Lower leg skin (tissue), 4 donors: Measurements from ENCODE around the gene EML5. TPM values are rescaled to one million over a fixed set of nuclear protein-coding genes. Genes with fewer than 3 reads are reported as not detected.

Experiments
- DNase-seq, 2 donors: peaks; one replicate each; pipeline ENCODE4 v3.0.0-alpha.2; 2019; ENCODE audit warnings: low spot score in 2 of 2
- H3K4me3 ChIP-seq: fragments of 200-600 bp; sonication (generic); 2 replicates; pipeline ENCODE4 v1.5.1; 2017; ENCODE audit warnings: mild to moderate bottlenecking, low read depth; ENCODE audit not compliant: poor library complexity, severe bottlenecking
- POLR2A ChIP-seq, 2 donors: fragments of 450-650 bp; IDR thresholded peaks; one replicate each; pipeline ENCODE4 v1.6.1; 2016 to 2017; ENCODE audit warnings: antibody characterized with exemption in 2 of 2, mild to moderate bottlenecking in 1 of 2, moderate library complexity in 1 of 2
- WGBS, 2 donors: methylation state at CpG; one replicate each; pipeline ENCODE4 v1.1.5; 2018; 5-methylcytosine and 5-hydroxymethylcytosine counted together
- intact Hi-C: fragments of 100-400 bp; cut with DNase I; formaldehyde crosslinking; loops from one replicate; pipeline ENCODE4 v1.15.0; 2023; ENCODE audit warnings: low total_unique reads
- total RNA-seq, 4 donors: library from RNA; depleted of rRNA; stranded (reverse); fragments of >200 nt; gene quantifications; one replicate each; pipeline ENCODE4 v1.1.0, GENCODE V29; 2016
- TF ChIP-seq, protein P1 (sequence below), 3 donors: fragments of 450-650 bp; IDR thresholded peaks; one replicate each; pipeline ENCODE4 v1.5.1; 2016; ENCODE audit warnings: antibody characterized with exemption in 3 of 3, mild to moderate bottlenecking in 3 of 3, moderate library complexity in 2 of 3

EML5 gene
- total RNA-seq, 4 donors from 2014 or later, result 0.17 to 0.62 (median 0.56) TPM

DNA sequence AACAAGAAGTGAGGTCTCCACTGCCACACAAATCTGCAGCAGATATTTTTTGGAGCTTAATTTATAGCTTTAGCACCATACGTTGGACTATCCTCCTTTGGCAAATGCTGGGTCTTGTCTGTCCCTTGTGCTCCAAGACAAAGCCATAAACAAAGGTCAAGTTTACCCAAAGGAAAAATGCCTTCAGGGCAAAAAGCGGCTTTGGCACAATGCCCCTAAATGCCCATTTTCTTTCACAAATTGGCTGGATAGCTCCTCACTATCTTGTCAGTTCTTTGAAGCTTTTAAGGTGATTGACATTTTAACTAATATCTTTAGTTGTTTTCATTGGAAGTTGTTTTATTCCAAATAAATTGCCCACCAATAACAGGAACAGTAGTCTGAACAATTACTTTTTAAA lies 59.6 kb downstream of the EML5 start:
- 67 to 68% methylated on average over 2 of the region's 2 CpGs for WGBS, 2 donors
- intact Hi-C loops, result no loop called here
- no peak overlapping the region for H3K4me3 ChIP-seq
- DNase-seq, result no peak
- TF ChIP-seq POLR2A (IDR thresholded peaks at IDR 0.05), result no peak
- TF ChIP-seq, protein P1, sequence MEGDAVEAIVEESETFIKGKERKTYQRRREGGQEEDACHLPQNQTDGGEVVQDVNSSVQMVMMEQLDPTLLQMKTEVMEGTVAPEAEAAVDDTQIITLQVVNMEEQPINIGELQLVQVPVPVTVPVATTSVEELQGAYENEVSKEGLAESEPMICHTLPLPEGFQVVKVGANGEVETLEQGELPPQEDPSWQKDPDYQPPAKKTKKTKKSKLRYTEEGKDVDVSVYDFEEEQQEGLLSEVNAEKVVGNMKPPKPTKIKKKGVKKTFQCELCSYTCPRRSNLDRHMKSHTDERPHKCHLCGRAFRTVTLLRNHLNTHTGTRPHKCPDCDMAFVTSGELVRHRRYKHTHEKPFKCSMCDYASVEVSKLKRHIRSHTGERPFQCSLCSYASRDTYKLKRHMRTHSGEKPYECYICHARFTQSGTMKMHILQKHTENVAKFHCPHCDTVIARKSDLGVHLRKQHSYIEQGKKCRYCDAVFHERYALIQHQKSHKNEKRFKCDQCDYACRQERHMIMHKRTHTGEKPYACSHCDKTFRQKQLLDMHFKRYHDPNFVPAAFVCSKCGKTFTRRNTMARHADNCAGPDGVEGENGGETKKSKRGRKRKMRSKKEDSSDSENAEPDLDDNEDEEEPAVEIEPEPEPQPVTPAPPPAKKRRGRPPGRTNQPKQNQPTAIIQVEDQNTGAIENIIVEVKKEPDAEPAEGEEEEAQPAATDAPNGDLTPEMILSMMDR (IDR thresholded peaks at IDR 0.05), result no peak

DNA sequence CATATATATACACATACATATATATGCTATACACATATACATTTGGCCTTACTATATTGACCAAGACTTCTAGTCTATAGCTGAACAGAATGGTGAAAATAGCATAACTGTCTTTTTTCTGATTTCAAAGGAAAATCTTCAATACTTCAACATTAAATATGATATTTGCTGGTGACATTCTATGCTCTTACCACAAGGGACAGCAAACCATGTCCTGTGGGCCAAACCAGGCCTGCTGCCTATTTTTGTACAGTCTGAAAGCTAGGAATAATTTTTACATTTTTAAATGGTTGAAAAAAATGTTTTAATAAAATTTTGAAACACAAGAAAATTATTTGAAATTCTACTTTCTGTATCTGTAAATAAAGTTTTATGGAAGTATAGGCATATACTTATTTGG lies 63.6 kb downstream of the EML5 start:
- no peak for DNase-seq
- no peak for TF ChIP-seq POLR2A (IDR thresholded peaks at IDR 0.05)
- TF ChIP-seq, protein P1 (IDR thresholded peaks at IDR 0.05), result no peak
- H3K4me3 ChIP-seq, result no peak overlapping the region
- intact Hi-C loops, result no loop called here

DNA sequence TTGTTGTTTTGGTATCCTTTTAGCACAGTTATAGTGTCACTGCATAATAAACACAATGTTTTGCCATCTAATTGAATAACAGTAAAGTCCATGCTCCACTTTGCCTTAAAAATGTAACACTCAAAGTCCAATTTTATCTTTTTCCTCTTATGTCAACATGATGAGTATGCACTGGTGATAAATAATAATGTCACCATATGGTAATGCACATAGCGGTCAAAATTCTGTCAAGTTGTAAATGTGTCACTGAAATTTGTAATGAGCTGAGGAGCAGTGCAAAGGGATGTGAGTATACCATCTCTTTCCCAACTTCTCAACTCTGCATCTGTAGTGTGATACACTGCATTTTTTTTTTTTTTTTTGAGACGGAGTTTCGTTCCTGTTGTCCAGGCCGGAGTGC lies 65.7 kb downstream of the EML5 start:
- intact Hi-C loops, result no loop called here
- no peak for DNase-seq
- WGBS, 2 donors, result 83 to 88% methylated on average over 4 of the region's 4 CpGs
- H3K4me3 ChIP-seq, result no peak overlapping the region
- no peak for TF ChIP-seq POLR2A (IDR thresholded peaks at IDR 0.05)
- TF ChIP-seq, protein P1 (IDR thresholded peaks at IDR 0.05), result no peak

DNA sequence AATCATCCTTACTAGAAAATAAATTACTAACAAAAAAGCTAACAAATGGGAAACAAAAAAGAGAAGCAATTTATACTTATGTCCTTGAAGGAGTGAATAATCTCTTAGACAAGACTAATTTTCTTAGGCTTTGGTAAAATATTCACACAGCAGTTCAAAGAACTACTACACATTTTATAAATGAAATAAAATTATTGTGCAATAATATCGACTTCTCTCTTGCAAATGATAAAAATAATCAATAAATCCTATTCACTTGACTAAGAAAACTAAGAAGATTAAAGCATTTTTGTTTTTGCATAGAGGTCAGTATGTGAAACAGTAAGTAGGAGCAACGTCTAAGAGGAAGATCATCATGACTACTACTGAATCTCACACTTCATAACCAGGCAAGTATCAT lies 82.0 kb downstream of the EML5 start:
- intact Hi-C loops, result no loop called here
- DNase-seq, result no peak
- 73 to 84% methylated on average over 2 of the region's 2 CpGs for WGBS, 2 donors
- H3K4me3 ChIP-seq, result no peak overlapping the region
- no peak for TF ChIP-seq POLR2A (IDR thresholded peaks at IDR 0.05)
- TF ChIP-seq, protein P1 (IDR thresholded peaks at IDR 0.05), result no peak

DNA sequence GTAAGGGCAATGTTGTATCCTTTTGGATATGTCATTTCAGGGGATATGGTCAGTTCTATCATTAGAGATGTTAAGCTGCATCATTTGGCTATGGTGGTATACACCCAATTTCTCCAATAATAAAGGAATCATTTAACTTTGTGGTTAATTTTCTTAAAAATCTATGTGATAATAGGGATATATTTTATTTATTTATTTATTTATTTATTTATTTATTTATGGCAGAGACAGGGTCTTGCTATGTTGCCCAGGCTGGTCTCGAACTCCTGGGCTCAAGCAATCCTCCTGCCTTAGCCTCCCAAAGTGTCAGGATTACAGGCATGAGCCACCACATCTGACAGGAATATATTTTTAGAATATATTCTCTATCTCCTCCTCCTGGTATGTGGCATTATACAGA lies 85.7 kb downstream of the EML5 start:
- DNase-seq, result no peak
- 74 to 88% methylated on average over 1 of the region's 1 CpG for WGBS, 2 donors
- no peak overlapping the region for H3K4me3 ChIP-seq
- intact Hi-C loops, result no loop called here
- TF ChIP-seq, protein P1 (IDR thresholded peaks at IDR 0.05), result no peak
- TF ChIP-seq POLR2A (IDR thresholded peaks at IDR 0.05), result no peak

DNA sequence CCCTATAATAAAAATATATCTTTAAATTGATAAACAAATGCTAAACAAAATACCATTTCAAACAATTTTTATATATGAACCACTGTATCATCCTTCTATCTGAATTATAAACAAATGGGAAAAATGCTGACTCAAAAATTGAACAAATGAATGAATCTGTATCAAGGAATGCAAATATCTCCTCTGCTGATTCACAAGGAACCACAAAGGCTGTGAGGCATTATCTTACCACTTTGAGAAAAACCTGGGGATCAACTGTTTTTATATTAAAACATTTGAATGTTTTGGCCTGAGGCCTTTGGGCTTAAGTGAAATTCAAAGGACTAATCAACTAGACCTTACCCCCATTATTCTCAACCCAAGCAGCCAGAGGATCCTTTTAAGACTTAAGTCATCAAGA lies 86.3 kb downstream of the EML5 start:
- H3K4me3 ChIP-seq, result no peak overlapping the region
- TF ChIP-seq, protein P1 (IDR thresholded peaks at IDR 0.05), result no peak
- TF ChIP-seq POLR2A (IDR thresholded peaks at IDR 0.05), result no peak
- intact Hi-C loops, result no loop called here
- no peak for DNase-seq
